HEK293 (cell line): ENCODE measurements around the gene SFXN3.

Source experiments
- ATF2 ChIP-seq: fragments of 450-650 bp; formaldehyde crosslinking; IDR thresholded peaks from 2 replicates; pipeline ENCODE4 v1.5.1; 2016; ENCODE audit warnings: missing biosample characterization, missing genetic modification characterization, low read depth
- BCL11A ChIP-seq: fragments of 450-650 bp; formaldehyde crosslinking; IDR thresholded peaks from 2 replicates; pipeline ENCODE4 v1.5.1; 2016; ENCODE audit warnings: low read depth, missing biosample characterization, missing genetic modification characterization
- FEZF1 ChIP-seq: fragments of 450-650 bp; formaldehyde crosslinking; IDR thresholded peaks from 2 replicates; pipeline ENCODE4 v1.5.1; 2016; ENCODE audit warnings: missing biosample characterization, missing genetic modification characterization
- SP2 ChIP-seq: fragments of 450-650 bp; formaldehyde crosslinking; IDR thresholded peaks from 2 replicates; pipeline ENCODE4 v1.5.1; 2016; ENCODE audit warnings: missing biosample characterization, missing genetic modification characterization
- SP7 ChIP-seq: fragments of 450-650 bp; formaldehyde crosslinking; IDR thresholded peaks from 2 replicates; pipeline ENCODE4 v1.5.1; 2016; ENCODE audit warnings: missing biosample characterization, missing genetic modification characterization
- YY1 ChIP-seq: fragments of 450-650 bp; formaldehyde crosslinking; IDR thresholded peaks from 2 replicates; pipeline ENCODE4 v1.5.1; 2018; ENCODE audit warnings: missing biosample characterization, missing genetic modification characterization
- ZFP41 ChIP-seq: fragments of 450-650 bp; formaldehyde crosslinking; IDR thresholded peaks from 2 replicates; pipeline ENCODE4 v1.5.1; 2016; ENCODE audit warnings: missing biosample characterization, missing genetic modification characterization, borderline replicate concordance
- ZNF140 ChIP-seq: fragments of 450-650 bp; formaldehyde crosslinking; IDR thresholded peaks from 2 replicates; pipeline ENCODE4 v1.5.1; 2016; ENCODE audit warnings: missing biosample characterization, missing genetic modification characterization
- ZNF146 ChIP-seq: fragments of 450-650 bp; formaldehyde crosslinking; IDR thresholded peaks from 2 replicates; pipeline ENCODE4 v1.5.1; 2016; ENCODE audit warnings: missing biosample characterization, missing genetic modification characterization
- ZNF16 ChIP-seq: fragments of 450-650 bp; formaldehyde crosslinking; IDR thresholded peaks from 2 replicates; pipeline ENCODE4 v1.5.1; 2016; ENCODE audit warnings: low read depth, missing biosample characterization, missing genetic modification characterization
- ZNF19 ChIP-seq: fragments of 450-650 bp; formaldehyde crosslinking; IDR thresholded peaks from 2 replicates; pipeline ENCODE4; 2016; ENCODE audit warnings: missing biosample characterization, missing genetic modification characterization, low read depth
- ZNF274 ChIP-seq, 2 experiments: fragments of 200-500 bp in 1 of 2; fragments of 450-650 bp in 1 of 2; sonication (Bioruptor generic) in 1 of 2; formaldehyde crosslinking in 1 of 2; IDR thresholded peaks; 2 replicates each; pipeline versions ENCODE4 v1.5.1 to v1.6.1; 2014 to 2016; ENCODE audit warnings: borderline replicate concordance in 1 of 2, inconsistent platforms in 1 of 2, low read length in 1 of 2, missing biosample characterization in 1 of 2, missing genetic modification characterization in 1 of 2
- ZNF302 ChIP-seq: fragments of 450-650 bp; formaldehyde crosslinking; IDR thresholded peaks from 2 replicates; pipeline ENCODE4 v1.5.1; 2016; ENCODE audit warnings: missing biosample characterization, missing genetic modification characterization, low read depth
- ZNF341 ChIP-seq: fragments of 450-650 bp; formaldehyde crosslinking; IDR thresholded peaks from 2 replicates; pipeline ENCODE4; 2016; ENCODE audit warnings: low read depth, missing biosample characterization, missing genetic modification characterization
- ZNF354C ChIP-seq: fragments of 450-650 bp; formaldehyde crosslinking; IDR thresholded peaks from 2 replicates; pipeline ENCODE4 v1.5.1; 2016; ENCODE audit warnings: missing biosample characterization, missing genetic modification characterization, low read depth, borderline replicate concordance
- ZNF362 ChIP-seq: fragments of 450-650 bp; formaldehyde crosslinking; IDR thresholded peaks from 2 replicates; pipeline ENCODE4 v1.5.1; 2016; ENCODE audit warnings: missing biosample characterization, missing genetic modification characterization
- ZNF426 ChIP-seq: fragments of 450-650 bp; formaldehyde crosslinking; IDR thresholded peaks from 2 replicates; pipeline ENCODE4 v1.5.1; 2017; ENCODE audit warnings: missing biosample characterization, missing genetic modification characterization, mild to moderate bottlenecking, inconsistent platforms, moderate library complexity
- ZNF571 ChIP-seq: fragments of 450-650 bp; formaldehyde crosslinking; IDR thresholded peaks from 2 replicates; pipeline ENCODE4 v1.5.0; 2017; ENCODE audit warnings: missing biosample characterization, missing genetic modification characterization
- ZNF623 ChIP-seq: fragments of 450-650 bp; formaldehyde crosslinking; IDR thresholded peaks from 2 replicates; pipeline ENCODE4 v1.5.1; 2016; ENCODE audit warnings: missing biosample characterization, missing genetic modification characterization
- ZNF670 ChIP-seq: fragments of 450-650 bp; formaldehyde crosslinking; IDR thresholded peaks from 2 replicates; pipeline ENCODE4 v1.5.1; 2016; ENCODE audit warnings: missing biosample characterization, missing genetic modification characterization, low read depth
- ZNF785 ChIP-seq: fragments of 450-650 bp; formaldehyde crosslinking; IDR thresholded peaks from 2 replicates; pipeline ENCODE4 v1.5.1; 2016; ENCODE audit warnings: missing biosample characterization, missing genetic modification characterization
- ZNF837 ChIP-seq: fragments of 450-650 bp; formaldehyde crosslinking; IDR thresholded peaks from 2 replicates; pipeline ENCODE4 v1.5.1; 2016; ENCODE audit warnings: missing biosample characterization, missing genetic modification characterization
- TF ChIP-seq, protein P1 (sequence below): fragments of 450-650 bp; formaldehyde crosslinking; IDR thresholded peaks from 2 replicates; pipeline ENCODE4 v1.5.1; 2017; ENCODE audit warnings: missing biosample characterization, mild to moderate bottlenecking, missing genetic modification characterization, moderate library complexity
- TF ChIP-seq, protein P2 (sequence below): fragments of 450-650 bp; formaldehyde crosslinking; IDR thresholded peaks from 2 replicates; pipeline ENCODE4 v1.5.1; 2017; ENCODE audit warnings: missing biosample characterization, missing genetic modification characterization
- TF ChIP-seq, protein P3 (sequence below): fragments of 450-650 bp; formaldehyde crosslinking; IDR thresholded peaks from 2 replicates; pipeline ENCODE4 v1.5.1; 2017; ENCODE audit warnings: missing biosample characterization, missing genetic modification characterization
- TF ChIP-seq, protein P4 (sequence below): fragments of 450-650 bp; formaldehyde crosslinking; IDR thresholded peaks from 2 replicates; pipeline ENCODE4 v1.5.1; 2016; ENCODE audit warnings: missing biosample characterization, missing genetic modification characterization
- TF ChIP-seq, protein P5 (sequence below): fragments of 450-650 bp; formaldehyde crosslinking; IDR thresholded peaks from 2 replicates; pipeline ENCODE4 v1.5.1; 2016; ENCODE audit warnings: missing biosample characterization, missing genetic modification characterization

The SFXN3 gene

GRCh38 chr10:101012525-101013364 lies 18.3 kb upstream of the SFXN3 start (continued):
- TF ChIP-seq, protein P1, sequence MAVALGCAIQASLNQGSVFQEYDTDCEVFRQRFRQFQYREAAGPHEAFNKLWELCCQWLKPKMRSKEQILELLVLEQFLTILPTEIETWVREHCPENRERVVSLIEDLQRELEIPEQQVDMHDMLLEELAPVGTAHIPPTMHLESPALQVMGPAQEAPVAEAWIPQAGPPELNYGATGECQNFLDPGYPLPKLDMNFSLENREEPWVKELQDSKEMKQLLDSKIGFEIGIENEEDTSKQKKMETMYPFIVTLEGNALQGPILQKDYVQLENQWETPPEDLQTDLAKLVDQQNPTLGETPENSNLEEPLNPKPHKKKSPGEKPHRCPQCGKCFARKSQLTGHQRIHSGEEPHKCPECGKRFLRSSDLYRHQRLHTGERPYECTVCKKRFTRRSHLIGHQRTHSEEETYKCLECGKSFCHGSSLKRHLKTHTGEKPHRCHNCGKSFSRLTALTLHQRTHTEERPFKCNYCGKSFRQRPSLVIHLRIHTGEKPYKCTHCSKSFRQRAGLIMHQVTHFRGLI (tag by site-specific recombination), result no peak
- no peak for TF ChIP-seq ZNF670 (tag by site-specific recombination)
- no peak for TF ChIP-seq ZNF354C (tag by site-specific recombination)
- TF ChIP-seq BCL11A (tag by site-specific recombination), result no peak; the same call in 1 of the 2 replicates
- TF ChIP-seq SP2 (tag by site-specific recombination), result no peak
- TF ChIP-seq FEZF1, result no peak
- TF ChIP-seq ZNF274 (IDR thresholded peaks at IDR 0.05; ENCODE audit: low read length), result no peak
- no peak for TF ChIP-seq ZNF274 (tag by site-specific recombination; IDR thresholded peaks at IDR 0.05; ENCODE audit: borderline replicate concordance)
- no peak for TF ChIP-seq ZNF837 (tag by site-specific recombination)
- no peak for TF ChIP-seq ZNF19 (tag by site-specific recombination)
- TF ChIP-seq ZNF362, result no peak
- TF ChIP-seq SP7 (tag by site-specific recombination), result no peak
- TF ChIP-seq ZNF426, result no peak
- no peak for TF ChIP-seq ZNF623
- TF ChIP-seq ZNF146 (tag by site-specific recombination), result no peak
- TF ChIP-seq, protein P2, sequence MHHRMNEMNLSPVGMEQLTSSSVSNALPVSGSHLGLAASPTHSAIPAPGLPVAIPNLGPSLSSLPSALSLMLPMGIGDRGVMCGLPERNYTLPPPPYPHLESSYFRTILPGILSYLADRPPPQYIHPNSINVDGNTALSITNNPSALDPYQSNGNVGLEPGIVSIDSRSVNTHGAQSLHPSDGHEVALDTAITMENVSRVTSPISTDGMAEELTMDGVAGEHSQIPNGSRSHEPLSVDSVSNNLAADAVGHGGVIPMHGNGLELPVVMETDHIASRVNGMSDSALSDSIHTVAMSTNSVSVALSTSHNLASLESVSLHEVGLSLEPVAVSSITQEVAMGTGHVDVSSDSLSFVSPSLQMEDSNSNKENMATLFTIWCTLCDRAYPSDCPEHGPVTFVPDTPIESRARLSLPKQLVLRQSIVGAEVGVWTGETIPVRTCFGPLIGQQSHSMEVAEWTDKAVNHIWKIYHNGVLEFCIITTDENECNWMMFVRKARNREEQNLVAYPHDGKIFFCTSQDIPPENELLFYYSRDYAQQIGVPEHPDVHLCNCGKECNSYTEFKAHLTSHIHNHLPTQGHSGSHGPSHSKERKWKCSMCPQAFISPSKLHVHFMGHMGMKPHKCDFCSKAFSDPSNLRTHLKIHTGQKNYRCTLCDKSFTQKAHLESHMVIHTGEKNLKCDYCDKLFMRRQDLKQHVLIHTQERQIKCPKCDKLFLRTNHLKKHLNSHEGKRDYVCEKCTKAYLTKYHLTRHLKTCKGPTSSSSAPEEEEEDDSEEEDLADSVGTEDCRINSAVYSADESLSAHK (tag by site-specific recombination), result no peak
- TF ChIP-seq ZFP41 (tag by site-specific recombination), result no peak
- TF ChIP-seq, protein P3, sequence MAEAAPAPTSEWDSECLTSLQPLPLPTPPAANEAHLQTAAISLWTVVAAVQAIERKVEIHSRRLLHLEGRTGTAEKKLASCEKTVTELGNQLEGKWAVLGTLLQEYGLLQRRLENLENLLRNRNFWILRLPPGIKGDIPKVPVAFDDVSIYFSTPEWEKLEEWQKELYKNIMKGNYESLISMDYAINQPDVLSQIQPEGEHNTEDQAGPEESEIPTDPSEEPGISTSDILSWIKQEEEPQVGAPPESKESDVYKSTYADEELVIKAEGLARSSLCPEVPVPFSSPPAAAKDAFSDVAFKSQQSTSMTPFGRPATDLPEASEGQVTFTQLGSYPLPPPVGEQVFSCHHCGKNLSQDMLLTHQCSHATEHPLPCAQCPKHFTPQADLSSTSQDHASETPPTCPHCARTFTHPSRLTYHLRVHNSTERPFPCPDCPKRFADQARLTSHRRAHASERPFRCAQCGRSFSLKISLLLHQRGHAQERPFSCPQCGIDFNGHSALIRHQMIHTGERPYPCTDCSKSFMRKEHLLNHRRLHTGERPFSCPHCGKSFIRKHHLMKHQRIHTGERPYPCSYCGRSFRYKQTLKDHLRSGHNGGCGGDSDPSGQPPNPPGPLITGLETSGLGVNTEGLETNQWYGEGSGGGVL (tag by site-specific recombination), result no peak
- TF ChIP-seq ZNF140 (tag by site-specific recombination), result no peak
- TF ChIP-seq ZNF785 (tag by site-specific recombination), result 0 out of 2 replicates have a peak, but pooled peaks have one; percentile 22
- TF ChIP-seq ZNF341 (tag by site-specific recombination), result peak; percentile 90
- no peak for TF ChIP-seq ZNF302 (tag by site-specific recombination)
- no peak for TF ChIP-seq ZNF16 (tag by site-specific recombination)
- no peak for TF ChIP-seq ZNF571
- TF ChIP-seq, protein P4, sequence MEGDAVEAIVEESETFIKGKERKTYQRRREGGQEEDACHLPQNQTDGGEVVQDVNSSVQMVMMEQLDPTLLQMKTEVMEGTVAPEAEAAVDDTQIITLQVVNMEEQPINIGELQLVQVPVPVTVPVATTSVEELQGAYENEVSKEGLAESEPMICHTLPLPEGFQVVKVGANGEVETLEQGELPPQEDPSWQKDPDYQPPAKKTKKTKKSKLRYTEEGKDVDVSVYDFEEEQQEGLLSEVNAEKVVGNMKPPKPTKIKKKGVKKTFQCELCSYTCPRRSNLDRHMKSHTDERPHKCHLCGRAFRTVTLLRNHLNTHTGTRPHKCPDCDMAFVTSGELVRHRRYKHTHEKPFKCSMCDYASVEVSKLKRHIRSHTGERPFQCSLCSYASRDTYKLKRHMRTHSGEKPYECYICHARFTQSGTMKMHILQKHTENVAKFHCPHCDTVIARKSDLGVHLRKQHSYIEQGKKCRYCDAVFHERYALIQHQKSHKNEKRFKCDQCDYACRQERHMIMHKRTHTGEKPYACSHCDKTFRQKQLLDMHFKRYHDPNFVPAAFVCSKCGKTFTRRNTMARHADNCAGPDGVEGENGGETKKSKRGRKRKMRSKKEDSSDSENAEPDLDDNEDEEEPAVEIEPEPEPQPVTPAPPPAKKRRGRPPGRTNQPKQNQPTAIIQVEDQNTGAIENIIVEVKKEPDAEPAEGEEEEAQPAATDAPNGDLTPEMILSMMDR, result peak; percentile 98
- TF ChIP-seq, protein P5, sequence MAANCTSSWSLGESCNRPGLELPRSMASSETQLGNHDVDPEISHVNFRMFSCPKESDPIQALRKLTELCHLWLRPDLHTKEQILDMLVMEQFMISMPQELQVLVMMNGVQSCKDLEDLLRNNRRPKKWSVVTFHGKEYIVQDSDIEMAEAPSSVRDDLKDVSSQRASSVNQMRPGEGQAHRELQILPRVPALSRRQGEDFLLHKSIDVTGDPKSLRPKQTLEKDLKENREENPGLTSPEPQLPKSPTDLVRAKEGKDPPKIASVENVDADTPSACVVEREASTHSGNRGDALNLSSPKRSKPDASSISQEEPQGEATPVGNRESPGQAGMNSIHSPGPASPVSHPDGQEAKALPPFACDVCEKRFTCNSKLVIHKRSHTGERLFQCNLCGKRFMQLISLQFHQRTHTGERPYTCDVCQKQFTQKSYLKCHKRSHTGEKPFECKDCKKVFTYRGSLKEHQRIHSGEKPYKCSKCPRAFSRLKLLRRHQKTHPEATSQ (tag by site-specific recombination), result no peak
- TF ChIP-seq YY1 (tag by site-specific recombination), result no peak
- no peak for TF ChIP-seq ATF2 (tag by site-specific recombination)
